Naive thymus-derived CD8-positive, alpha-beta T cell (primary cell): ENCODE measurements around the gene MED8. TPM values are rescaled to one million over a fixed set of nuclear protein-coding genes. Genes with fewer than 3 reads are reported as not detected.
A peak's percentile ranks its signal among the peaks of the same experiment; 100 is the strongest.

Experiments
- ATAC-seq, 2 donors: fragments of 150-1000 bp; cut with Tn5 transposase in 1 of 2; sonication (Bioruptor Pico), chemical (Tn5 transposase) in 1 of 2; 1 replicate in 1 of 2; 2 replicates in 1 of 2; pipeline ENCODE4 v1.10.0; 2021; ENCODE audit warnings: mild to moderate bottlenecking in 2 of 2, moderate library complexity in 2 of 2
- POLR2A ChIA-PET: fragments of 350-600 bp; sonication (Branson Sonifier 250); formaldehyde crosslinking; loops from one replicate; lab custom pipeline; 2021; ENCODE audit warnings: antibody characterized with exemption; lab: Charles Lee
- DNase-seq, 10 donors: peaks; one replicate each; pipeline versions ENCODE4 v3.0.0 to v3.0.0-alpha.2; 2020 to 2022
- H3K27ac Mint-ChIP-seq, 10 donors: one replicate each; pipeline ENCODE4 v1.8.0; 2020 to 2022; ENCODE audit warnings: mild to moderate bottlenecking in 10 of 10, mixed read lengths in 10 of 10, moderate library complexity in 4 of 10, inconsistent platforms in 1 of 10
- H3K27me3 Mint-ChIP-seq, 5 donors: one replicate each; pipeline ENCODE4 v1.8.0; 2021 to 2022; ENCODE audit warnings: mixed read lengths in 5 of 5
- H3K36me3 Mint-ChIP-seq, 3 donors: one replicate each; pipeline ENCODE4 v1.8.0; 2020 to 2022; ENCODE audit warnings: mixed read lengths in 3 of 3, mild to moderate bottlenecking in 2 of 3, inconsistent platforms in 1 of 3
- H3K4me1 Mint-ChIP-seq, 4 donors: one replicate each; pipeline ENCODE4 v1.8.0; 2021 to 2022; ENCODE audit warnings: mixed read lengths in 4 of 4
- H3K4me3 Mint-ChIP-seq, 10 donors: one replicate each; pipeline ENCODE4 v1.8.0; 2020 to 2022; ENCODE audit warnings: mild to moderate bottlenecking in 10 of 10, mixed read lengths in 10 of 10, moderate library complexity in 6 of 10, inconsistent platforms in 1 of 10
- H3K9me3 Mint-ChIP-seq, 9 donors: one replicate each; pipeline ENCODE4 v1.8.0; 2020 to 2022; ENCODE audit warnings: mixed read lengths in 9 of 9, mild to moderate bottlenecking in 3 of 9, inconsistent platforms in 1 of 9, moderate library complexity in 1 of 9
- polyA plus RNA-seq, 3 donors: library from polyadenylated mRNA; unstranded; fragments of 300-500 nt; fragmentation: Illumina TruSeq; gene quantifications; one replicate each; pipeline ENCODE4 v1.2.3, GENCODE V29; 2021
- total RNA-seq, 8 experiments: library from RNA in 2 of 8; stranded (reverse) in 2 of 8; gene quantifications; one replicate each; pipeline ENCODE4 v1.2.3 and lab custom pipeline; 2021 to 2026

The MED8 gene
- total and polyA plus RNA-seq, 5 experiments from 2014 or later: 16.8 to 34.7 (median 29.8) TPM

DNA sequence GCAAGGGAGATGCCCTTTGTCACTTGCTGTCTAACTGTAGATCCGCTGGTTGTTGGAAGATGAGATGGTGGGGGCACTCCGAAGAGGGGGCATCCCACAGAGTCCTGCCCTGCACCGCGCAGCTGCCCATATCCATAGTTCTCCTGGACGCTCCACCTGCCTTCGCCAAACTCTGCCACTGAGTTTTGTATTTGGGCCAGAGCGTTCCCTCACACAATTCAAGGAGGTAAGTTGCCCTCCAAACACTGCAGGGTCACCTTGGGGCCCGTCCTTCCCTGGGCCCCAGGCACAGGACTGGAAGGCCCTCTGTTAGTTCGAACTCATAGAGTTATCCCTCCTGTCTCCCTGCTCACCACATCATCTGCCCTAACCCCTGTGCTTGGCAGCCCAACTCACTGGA, 42.1 kb upstream of the MED8 start:
- H3K9me3 Mint-ChIP-seq: no peaks in the 10 kb centered on the region
- DNase-seq (peak in 1 of 10 donors; percentile 32), ATAC-seq (no peak)
- POLR2A ChIA-PET: no interaction called here
- H3K4me1 Mint-ChIP-seq: peaks cover 0 to 7% (median 0%) of the 10 kb centered on the region in 4 donors
- no peaks in the 10 kb centered on the region for H3K27me3 Mint-ChIP-seq
- H3K27ac Mint-ChIP-seq: peak overlapping the region in 2 of 10 donors; percentile 59 to 76
- no peak overlapping the region for H3K4me3 Mint-ChIP-seq
- H3K36me3 Mint-ChIP-seq: peaks cover 0 to 92% (median 13%) of the 10 kb centered on the region in 3 donors

DNA sequence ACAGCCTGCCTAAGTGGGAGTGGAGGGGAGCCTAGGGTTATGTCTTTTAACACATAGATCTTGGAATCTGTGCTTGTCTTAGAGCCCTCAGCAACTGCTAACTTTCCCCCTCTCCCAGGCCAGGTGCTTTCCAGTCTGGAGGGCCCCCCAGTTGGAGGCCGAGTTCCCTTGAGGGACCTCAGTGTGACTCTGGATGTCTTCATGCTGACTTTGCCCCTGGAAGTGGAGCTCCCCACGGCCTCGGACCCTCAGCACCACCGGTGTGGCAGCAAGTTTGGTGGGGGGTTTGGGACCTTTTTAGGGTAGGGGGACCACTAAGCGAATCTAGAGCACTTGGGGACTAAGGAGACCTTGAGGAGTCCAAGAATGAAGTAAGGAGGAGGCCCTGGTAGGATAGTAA, 41.2 kb upstream of the MED8 start:
- no peak overlapping the region for H3K4me3 Mint-ChIP-seq
- H3K36me3 Mint-ChIP-seq: peaks cover 0 to 97% (median 13%) of the 10 kb centered on the region in 3 donors
- H3K27me3 Mint-ChIP-seq: no peaks in the 10 kb centered on the region
- POLR2A ChIA-PET: interaction anchor here (0.6 to 1.1 kb wide), 2 partner anchors 11 to 23 kb away, joined by 3 to 4 read pairs; partner anchors contain the start of gene HYI
- DNase-seq (no peak), ATAC-seq (no peak)
- peak overlapping the region in 1 of 10 donors; percentile 7 for H3K27ac Mint-ChIP-seq
- H3K9me3 Mint-ChIP-seq: no peaks in the 10 kb centered on the region
- peaks cover 0 to 7% (median 0%) of the 10 kb centered on the region in 4 donors for H3K4me1 Mint-ChIP-seq

- peaks cover 0 to 5% (median 0%) of the 10 kb centered on the region in 4 donors for H3K4me1 Mint-ChIP-seq
- H3K9me3 Mint-ChIP-seq: no peaks in the 10 kb centered on the region
- peak overlapping the region in 1 of 10 donors; percentile 36 for H3K4me3 Mint-ChIP-seq
- POLR2A ChIA-PET: no interaction called here
- H3K36me3 Mint-ChIP-seq: peaks cover 0 to 91% (median 11%) of the 10 kb centered on the region in 3 donors
- ATAC-seq (no peak), DNase-seq (peak in 1 of 10 donors; percentile 8)
- no peak overlapping the region for H3K27ac Mint-ChIP-seq
- H3K27me3 Mint-ChIP-seq: no peaks in the 10 kb centered on the region
These were observed 38.3 kb upstream of the MED8 start for GRCh38 chr1:43427941-43428340.

DNA sequence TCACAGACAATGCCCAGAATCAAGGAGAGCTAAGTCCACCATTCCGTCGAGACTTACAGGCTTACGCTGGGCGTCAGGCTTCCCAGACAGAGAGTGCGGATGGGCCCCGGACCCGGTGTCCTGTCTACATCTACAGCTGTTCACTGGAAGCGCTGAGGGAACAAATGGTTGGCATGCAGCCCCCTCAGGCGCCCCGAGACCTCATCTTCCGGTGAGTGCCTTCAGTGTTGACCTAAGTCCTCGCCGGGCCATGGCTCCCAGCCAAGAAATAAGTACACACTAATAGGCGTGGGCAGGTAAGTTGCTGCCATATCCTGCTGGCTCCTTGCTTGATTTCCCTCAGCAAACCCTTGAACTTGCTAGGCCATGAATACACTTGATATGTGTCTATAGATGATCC, 37.9 kb upstream of the MED8 start:
- H3K27ac Mint-ChIP-seq: peak overlapping the region in 1 of 10 donors; percentile 65
- DNase-seq (peak in 1 of 10 donors; percentile 8), ATAC-seq (no peak)
- no peaks in the 10 kb centered on the region for H3K9me3 Mint-ChIP-seq
- H3K4me3 Mint-ChIP-seq: peak overlapping the region in 1 of 10 donors; percentile 36
- POLR2A ChIA-PET: no interaction called here
- H3K4me1 Mint-ChIP-seq: peaks cover 0 to 5% (median 0%) of the 10 kb centered on the region in 4 donors
- no peaks in the 10 kb centered on the region for H3K27me3 Mint-ChIP-seq
- H3K36me3 Mint-ChIP-seq: peaks cover 0 to 91% (median 11%) of the 10 kb centered on the region in 3 donors

- no peak overlapping the region for H3K4me3 Mint-ChIP-seq
- POLR2A ChIA-PET: no interaction called here
- H3K27ac Mint-ChIP-seq: peak overlapping the region in 2 of 10 donors; percentile 21 to 63
- ATAC-seq (no peak), DNase-seq (no peak)
- peaks cover 0 to 5% (median 0%) of the 10 kb centered on the region in 4 donors for H3K4me1 Mint-ChIP-seq
- no peaks in the 10 kb centered on the region for H3K9me3 Mint-ChIP-seq
- no peaks in the 10 kb centered on the region for H3K27me3 Mint-ChIP-seq
- peaks cover 0 to 89% (median 6%) of the 10 kb centered on the region in 3 donors for H3K36me3 Mint-ChIP-seq
These were observed 36.6 kb upstream of the MED8 start for GRCh38 chr1:43426221-43426620.

- Mint-ChIP-seq H3K4me3 (no peak overlapping the region), H3K4me1 (peaks cover 0 to 5% (median 0%) of the 10 kb centered on the region in 4 donors), H3K27me3 (no peaks in the 10 kb centered on the region), H3K36me3 (peaks cover 0 to 89% (median 6%) of the 10 kb centered on the region in 3 donors), H3K9me3 (no peaks in the 10 kb centered on the region), H3K27ac (peak overlapping the region in 3 of 10 donors; percentile 24 to 73 (median 70))
- ATAC-seq (no peak), DNase-seq (no peak)
- POLR2A ChIA-PET: no interaction called here
These were observed 35.4 kb upstream of the MED8 start for GRCh38 chr1:43425045-43425444.

GRCh38 chr1:43423672-43424550, 34.3 kb upstream of the MED8 start:
- ATAC-seq (no peak), DNase-seq (no peak)
- Mint-ChIP-seq H3K27ac (peak overlapping the region in 6 of 10 donors; percentile 25 to 81 (median 52)), H3K27me3 (no peaks in the 10 kb centered on the region), H3K4me3 (no peak overlapping the region), H3K36me3 (peaks cover 0 to 88% (median 10%) of the 10 kb centered on the region in 3 donors), H3K9me3 (no peaks in the 10 kb centered on the region), H3K4me1 (peaks cover 0 to 5% (median 0%) of the 10 kb centered on the region in 4 donors)
- POLR2A ChIA-PET: no interaction called here

GRCh38 chr1:43422995-43423671, 33.5 kb upstream of the MED8 start:
- H3K27ac Mint-ChIP-seq: peak overlapping the region in 3 of 10 donors; percentile 40 to 54 (median 40)
- peaks cover 0 to 5% (median 0%) of the 10 kb centered on the region in 4 donors for H3K4me1 Mint-ChIP-seq
- no peaks in the 10 kb centered on the region for H3K9me3 Mint-ChIP-seq
- DNase-seq (no peak), ATAC-seq (no peak)
- no peaks in the 10 kb centered on the region for H3K27me3 Mint-ChIP-seq
- H3K36me3 Mint-ChIP-seq: peaks cover 0 to 80% (median 10%) of the 10 kb centered on the region in 3 donors
- H3K4me3 Mint-ChIP-seq: no peak overlapping the region
- POLR2A ChIA-PET: no interaction called here

DNA sequence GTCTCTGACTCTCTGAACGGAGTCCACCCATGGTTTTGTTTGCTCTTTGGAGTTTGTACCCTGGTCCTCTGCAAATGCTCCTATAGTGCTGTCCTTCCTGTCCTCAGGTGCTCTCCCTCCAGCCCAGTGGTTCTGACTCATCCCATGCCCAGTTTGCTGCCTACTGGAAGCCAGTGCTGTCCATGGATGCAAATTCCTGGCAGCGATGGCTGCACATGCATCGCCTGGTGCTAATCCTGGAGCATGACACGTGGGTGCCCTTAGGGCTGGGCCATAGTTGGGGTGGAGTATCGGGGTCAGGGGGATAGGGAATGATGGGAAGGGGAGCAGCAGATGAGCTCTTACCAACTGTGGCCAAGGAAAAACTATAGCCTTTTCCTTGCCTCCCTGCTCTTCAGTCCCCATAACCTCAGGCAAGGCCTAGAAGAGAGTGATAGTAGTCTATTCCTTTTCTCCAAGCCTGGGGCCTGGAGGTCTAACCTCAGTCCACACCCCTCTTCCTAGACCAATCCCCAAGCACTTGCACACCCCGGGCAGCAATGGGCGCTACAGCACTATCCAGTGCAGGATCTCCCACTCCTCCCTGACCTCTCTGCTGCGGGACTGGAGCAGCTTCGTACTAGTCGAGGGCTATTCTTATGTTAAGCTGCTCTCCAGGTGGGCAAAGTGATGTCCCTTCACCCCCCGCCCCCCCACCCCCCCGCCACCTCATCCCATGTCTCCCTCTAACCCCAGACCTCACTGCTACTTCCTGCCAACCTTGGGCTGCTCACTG, 32.6 kb upstream of the MED8 start:
- peak overlapping the region in 1 of 10 donors; percentile 92 for H3K27ac Mint-ChIP-seq
- no peak for ATAC-seq
- H3K9me3 Mint-ChIP-seq: no peaks in the 10 kb centered on the region
- peaks cover 0 to 71% (median 10%) of the 10 kb centered on the region in 3 donors for H3K36me3 Mint-ChIP-seq
- DNase-seq: no peak
- H3K27me3 Mint-ChIP-seq: no peaks in the 10 kb centered on the region
- no peak overlapping the region for H3K4me3 Mint-ChIP-seq
- peaks cover 0 to 5% (median 0%) of the 10 kb centered on the region in 4 donors for H3K4me1 Mint-ChIP-seq
- POLR2A ChIA-PET: no interaction called here

- DNase-seq (no peak), ATAC-seq (no peak)
- Mint-ChIP-seq H3K4me3 (no peak overlapping the region), H3K9me3 (no peaks in the 10 kb centered on the region), H3K36me3 (peaks cover 0 to 64% (median 10%) of the 10 kb centered on the region in 3 donors), H3K27ac (peak overlapping the region in 1 of 10 donors; percentile 27), H3K4me1 (peaks cover 0 to 2% (median 0%) of the 10 kb centered on the region in 4 donors), H3K27me3 (no peaks in the 10 kb centered on the region)
- POLR2A ChIA-PET: no interaction called here
These were observed 31.8 kb upstream of the MED8 start for GRCh38 chr1:43421396-43421795.

GRCh38 chr1:43420874-43421273, 31.3 kb upstream of the MED8 start:
- H3K27me3 Mint-ChIP-seq: no peaks in the 10 kb centered on the region
- no peak overlapping the region for H3K4me3 Mint-ChIP-seq
- ATAC-seq: no peak
- POLR2A ChIA-PET: no interaction called here
- no peak for DNase-seq
- H3K27ac Mint-ChIP-seq: peak overlapping the region in 2 of 10 donors; percentile 2 to 27
- peaks cover 0 to 59% (median 10%) of the 10 kb centered on the region in 3 donors for H3K36me3 Mint-ChIP-seq
- peaks cover 0 to 2% (median 0%) of the 10 kb centered on the region in 4 donors for H3K4me1 Mint-ChIP-seq
- no peaks in the 10 kb centered on the region for H3K9me3 Mint-ChIP-seq
